Prostate gland (tissue), 2 donors: ENCODE results near the gene ACOT8. TPM values are rescaled to one million over a fixed set of nuclear protein-coding genes. Genes with fewer than 3 reads are reported as not detected.

ENCODE experiments used
- DNase-seq: peaks from one replicate; pipeline ENCODE4 v3.0.0-alpha.2; 2019; ENCODE audit warnings: low spot score
- H3K27ac ChIP-seq, 2 donors: fragments of 200-600 bp; sonication (generic); 2 replicates each; pipeline ENCODE4 v1.5.1; 2017 to 2019
- H3K27me3 ChIP-seq: fragments of 200-600 bp; sonication (generic); replicated peaks from 2 replicates; pipeline ENCODE4 v1.5.1; 2019; ENCODE audit not compliant: insufficient read depth
- H3K36me3 ChIP-seq, 2 donors: fragments of 200-600 bp; sonication (generic); 1 replicate in 1 of 2; 2 replicates in 1 of 2; pipeline versions ENCODE4 v1.5.1 to v1.8.1; 2017 to 2019
- H3K4me1 ChIP-seq: fragments of 200-600 bp; sonication (generic); replicated peaks from 2 replicates; pipeline ENCODE4 v1.5.1; 2019
- H3K4me3 ChIP-seq, 2 donors: fragments of 200-600 bp; sonication (generic); 2 replicates each; pipeline ENCODE4 v1.5.1; 2017 to 2019
- H3K9me3 ChIP-seq: fragments of 200-600 bp; sonication (generic); 2 replicates; pipeline ENCODE4 v1.5.1; 2017
- POLR2A ChIP-seq: fragments of 450-650 bp; IDR thresholded peaks from one replicate; pipeline ENCODE4 v1.6.1; 2016; ENCODE audit warnings: antibody characterized with exemption, mild to moderate bottlenecking
- POLR2AphosphoS5 ChIP-seq: sonication (generic); formaldehyde crosslinking; IDR thresholded peaks from one replicate; pipeline ENCODE4 v1.6.1; 2017; ENCODE audit warnings: antibody characterized with exemption
- WGBS: methylation state at CpG from one replicate; pipeline ENCODE4 v1.1.5; 2018; 5-methylcytosine and 5-hydroxymethylcytosine counted together
- intact Hi-C: fragments of 100-400 bp; cut with DNase I; formaldehyde crosslinking; loops from one replicate; pipeline ENCODE4 v1.14.2; 2022
- total RNA-seq, 2 donors: library from RNA; depleted of rRNA; stranded (reverse); fragments of >200 nt; gene quantifications; one replicate each; pipeline ENCODE4 v1.1.0, GENCODE V29; 2016
- TF ChIP-seq, protein P1 (sequence below), 4 experiments: fragments of 200-600 bp in 2 of 4; fragments of 450-650 bp in 2 of 4; sonication (generic) in 2 of 4; IDR thresholded peaks; 1 replicate in 3 of 4; 2 replicates in 1 of 4; pipeline ENCODE4 v1.5.1; 2016 to 2019; ENCODE audit warnings: antibody characterized with exemption in 4 of 4, mild to moderate bottlenecking in 2 of 4, moderate library complexity in 2 of 4

The ACOT8 gene
- total RNA-seq, 2 donors from 2014 or later = 57.4 to 68.1 TPM

DNA sequence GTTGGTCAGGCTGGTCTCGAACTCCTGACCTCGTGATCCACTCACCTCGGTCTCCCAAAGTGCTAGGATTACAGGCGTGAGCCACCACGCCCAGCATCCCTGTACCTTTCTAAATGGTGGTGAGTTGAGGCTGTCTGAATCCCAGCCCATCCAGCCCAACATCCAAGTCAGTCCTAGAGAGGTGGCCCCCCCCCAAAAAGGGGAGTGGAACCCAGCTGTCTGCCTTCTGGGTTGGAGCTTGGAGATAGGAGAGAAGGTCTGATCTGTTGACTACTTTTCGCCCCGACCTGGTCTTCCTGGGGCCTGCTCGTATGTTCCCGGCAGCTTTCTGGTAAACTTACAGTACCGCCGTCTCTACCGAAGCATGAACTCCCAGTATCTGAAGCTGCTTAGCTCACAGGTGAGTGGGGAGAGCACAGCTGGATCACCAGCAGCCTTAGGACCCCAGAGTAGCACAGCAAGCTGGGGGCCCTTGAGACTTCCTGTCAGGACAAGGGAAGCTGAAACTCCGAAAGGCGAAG, 39.5 kb upstream of the ACOT8 start:
- 90% methylated on average over 14 of the region's 14 CpGs for WGBS
- Histone ChIP-seq H3K27me3 (no peaks in the 10 kb centered on the region), H3K27ac (no peak overlapping the region), H3K4me3 (no peak overlapping the region), H3K4me1 (peaks cover 4% of the 10 kb centered on the region), H3K9me3 (no peaks in the 10 kb centered on the region), H3K36me3 (no peaks in the 10 kb centered on the region)
- no peak for DNase-seq
- TF ChIP-seq, protein P1, sequence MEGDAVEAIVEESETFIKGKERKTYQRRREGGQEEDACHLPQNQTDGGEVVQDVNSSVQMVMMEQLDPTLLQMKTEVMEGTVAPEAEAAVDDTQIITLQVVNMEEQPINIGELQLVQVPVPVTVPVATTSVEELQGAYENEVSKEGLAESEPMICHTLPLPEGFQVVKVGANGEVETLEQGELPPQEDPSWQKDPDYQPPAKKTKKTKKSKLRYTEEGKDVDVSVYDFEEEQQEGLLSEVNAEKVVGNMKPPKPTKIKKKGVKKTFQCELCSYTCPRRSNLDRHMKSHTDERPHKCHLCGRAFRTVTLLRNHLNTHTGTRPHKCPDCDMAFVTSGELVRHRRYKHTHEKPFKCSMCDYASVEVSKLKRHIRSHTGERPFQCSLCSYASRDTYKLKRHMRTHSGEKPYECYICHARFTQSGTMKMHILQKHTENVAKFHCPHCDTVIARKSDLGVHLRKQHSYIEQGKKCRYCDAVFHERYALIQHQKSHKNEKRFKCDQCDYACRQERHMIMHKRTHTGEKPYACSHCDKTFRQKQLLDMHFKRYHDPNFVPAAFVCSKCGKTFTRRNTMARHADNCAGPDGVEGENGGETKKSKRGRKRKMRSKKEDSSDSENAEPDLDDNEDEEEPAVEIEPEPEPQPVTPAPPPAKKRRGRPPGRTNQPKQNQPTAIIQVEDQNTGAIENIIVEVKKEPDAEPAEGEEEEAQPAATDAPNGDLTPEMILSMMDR (IDR thresholded peaks at IDR 0.05) = no peak
- TF ChIP-seq POLR2AphosphoS5 = no peak
- no peak for TF ChIP-seq POLR2A
- intact Hi-C loops = loop anchor here (10.0 kb wide), 1 partner anchor 68 kb away; no protein-coding TSS in a partner anchor

GRCh38 chr20:45894797-45895196, 37.6 kb upstream of the ACOT8 start:
- intact Hi-C loops = loop anchor here (10.0 kb wide), 1 partner anchor 70 kb away; no protein-coding TSS in a partner anchor
- 87% methylated on average over 11 of the region's 12 CpGs for WGBS
- TF ChIP-seq POLR2AphosphoS5 = no peak
- no peak overlapping the region for H3K27ac ChIP-seq
- no peak overlapping the region for H3K4me3 ChIP-seq
- no peaks in the 10 kb centered on the region for H3K27me3 ChIP-seq
- peaks cover 6% of the 10 kb centered on the region for H3K4me1 ChIP-seq
- H3K36me3 ChIP-seq = no peaks in the 10 kb centered on the region
- H3K9me3 ChIP-seq = no peaks in the 10 kb centered on the region
- no peak for DNase-seq

- Histone ChIP-seq H3K4me3 (no peak overlapping the region), H3K36me3 (no peaks in the 10 kb centered on the region), H3K9me3 (no peaks in the 10 kb centered on the region), H3K4me1 (peaks cover 6% of the 10 kb centered on the region), H3K27ac (no peak overlapping the region), H3K27me3 (no peaks in the 10 kb centered on the region)
- TF ChIP-seq POLR2AphosphoS5 (no peak), POLR2A (no peak)
- TF ChIP-seq, protein P1 (IDR thresholded peaks at IDR 0.05) = no peak
- 96% methylated on average over 4 of the region's 4 CpGs for WGBS
- DNase-seq = no peak
- intact Hi-C loops = loop anchor here (10.0 kb wide), 1 partner anchor 71 kb away; no protein-coding TSS in a partner anchor
These were observed 36.6 kb upstream of the ACOT8 start for GRCh38 chr20:45893831-45894230.

GRCh38 chr20:45892828-45893500, 35.8 kb upstream of the ACOT8 start:
- intact Hi-C loops = loop anchor here (10.0 kb wide), 1 partner anchor 72 kb away; no protein-coding TSS in a partner anchor
- peaks cover 6% of the 10 kb centered on the region for H3K4me1 ChIP-seq
- no peaks in the 10 kb centered on the region for H3K27me3 ChIP-seq
- H3K27ac ChIP-seq = no peak overlapping the region
- no peak for TF ChIP-seq POLR2AphosphoS5
- TF ChIP-seq, protein P1 (IDR thresholded peaks at IDR 0.05) = no peak
- no peak for TF ChIP-seq POLR2A
- H3K9me3 ChIP-seq = no peaks in the 10 kb centered on the region
- no peak for DNase-seq
- H3K4me3 ChIP-seq = no peak overlapping the region
- H3K36me3 ChIP-seq = no peaks in the 10 kb centered on the region
- 80% methylated on average over 4 of the region's 4 CpGs for WGBS

DNA sequence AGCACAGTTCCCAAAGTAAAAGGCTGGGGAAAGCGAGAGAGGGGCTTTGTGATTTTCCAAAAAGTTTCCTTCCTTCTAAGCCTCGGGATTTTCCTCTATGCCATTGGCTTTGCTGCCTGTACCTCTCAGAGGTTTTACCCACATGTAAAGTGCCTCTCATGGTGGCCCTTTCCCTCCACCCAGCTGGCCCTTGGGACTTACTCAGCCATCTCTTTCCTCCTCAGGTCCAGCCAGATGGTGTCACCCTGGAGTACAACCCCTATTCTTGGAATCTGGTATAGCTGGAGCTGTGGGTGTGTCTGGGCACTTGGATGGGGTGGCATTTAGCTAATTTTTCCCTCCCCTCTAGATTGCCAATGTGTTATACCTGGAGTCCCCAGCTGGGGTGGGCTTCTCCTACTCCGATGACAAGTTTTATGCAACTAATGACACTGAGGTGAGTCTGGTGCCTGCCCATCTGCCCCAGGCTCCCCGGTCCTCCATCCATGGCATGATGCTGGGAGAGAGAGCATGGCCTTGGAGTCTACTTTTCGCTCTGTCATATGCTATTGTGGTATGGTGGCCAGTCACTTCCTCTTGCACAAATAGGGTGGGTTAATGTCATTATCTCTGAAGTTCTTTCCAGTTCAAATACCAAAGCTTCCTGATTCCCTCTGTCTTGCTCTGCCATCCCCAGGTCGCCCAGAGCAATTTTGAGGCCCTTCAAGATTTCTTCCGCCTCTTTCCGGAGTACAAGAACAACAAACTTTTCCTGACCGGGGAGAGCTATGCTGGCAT, 35.0 kb upstream of the ACOT8 start:
- no peak for DNase-seq
- Histone ChIP-seq H3K36me3 (no peaks in the 10 kb centered on the region), H3K4me1 (peaks cover 6% of the 10 kb centered on the region), H3K27me3 (no peaks in the 10 kb centered on the region), H3K9me3 (no peaks in the 10 kb centered on the region), H3K27ac (no peak overlapping the region), H3K4me3 (peak overlapping the region; percentile 71 to 74)
- TF ChIP-seq POLR2A = no peak
- no peak for TF ChIP-seq POLR2AphosphoS5
- TF ChIP-seq, protein P1 (IDR thresholded peaks at IDR 0.05) = no peak
- intact Hi-C loops = loop anchor here (10.0 kb wide), 1 partner anchor 73 kb away; no protein-coding TSS in a partner anchor
- WGBS = 81% methylated on average over 9 of the region's 9 CpGs
